K562 (cell line): ENCODE results near the gene XRCC5. TPM values are rescaled to one million over a fixed set of nuclear protein-coding genes. Genes with fewer than 3 reads are reported as not detected.
A peak's percentile ranks its signal among the peaks of the same experiment; 100 is the strongest.

Experiments used
- CEBPB ChIP-seq: fragments of 450-650 bp; IDR thresholded peaks from 2 replicates; pipeline ENCODE4 v1.6.1; 2016; ENCODE audit warnings: missing genetic modification characterization, missing compliant biosample characterization
- DLX4 ChIP-seq: fragments of 250-450 bp; sonication (Bioruptor Pico); IDR thresholded peaks from 2 replicates; pipeline ENCODE4 v1.6.1; 2021; ENCODE audit warnings: mild to moderate bottlenecking
- ESRRB ChIP-seq: fragments of 250-450 bp; sonication (Bioruptor Pico); IDR thresholded peaks from 2 replicates; pipeline ENCODE4 v1.5.0; 2020; ENCODE audit warnings: mild to moderate bottlenecking, moderate library complexity, borderline replicate concordance
- FOSL1 ChIP-seq: fragments of 200-800 bp; sonication (Bioruptor generic); conservative IDR thresholded peaks from 2 replicates; pipeline ENCODE4 v1.6.1; 2016; ENCODE audit warnings: missing genetic modification characterization, missing compliant biosample characterization
- FOXO4 ChIP-seq: fragments of 450-650 bp; formaldehyde crosslinking; IDR thresholded peaks from 2 replicates; pipeline ENCODE4 v1.4.0; 2020; ENCODE audit warnings: mild to moderate bottlenecking, moderate library complexity
- HEY1 ChIP-seq: fragments of 250-450 bp; sonication (Bioruptor Pico); IDR thresholded peaks from 2 replicates; pipeline ENCODE4 v1.5.0; 2020; ENCODE audit warnings: mild to moderate bottlenecking, moderate library complexity, borderline replicate concordance
- HMG20A ChIP-seq: fragments of 450-650 bp; formaldehyde crosslinking; conservative IDR thresholded peaks from 2 replicates; pipeline ENCODE4 v1.4.0; 2020; ENCODE audit warnings: mild to moderate bottlenecking, mixed read lengths
- NBN ChIP-seq: fragments of 450-650 bp; IDR thresholded peaks from 2 replicates; pipeline ENCODE4 v1.6.1; 2016; ENCODE audit warnings: low read depth, mild to moderate bottlenecking
- POLR2AphosphoS5 ChIP-seq: IDR thresholded peaks from 2 replicates; pipeline ENCODE4 v1.6.1; 2011; ENCODE audit warnings: mild to moderate bottlenecking, low read depth, low read length, moderate library complexity; ENCODE audit not compliant: control insufficient read depth, insufficient read depth
- PRPF4 ChIP-seq: fragments of 200-400 bp; formaldehyde crosslinking; IDR thresholded peaks from one replicate; pipeline ENCODE4 v1.6.1; 2017; ENCODE audit warnings: low read length, low read depth, mild to moderate bottlenecking; ENCODE audit not compliant: insufficient read depth, poor library complexity, severe bottlenecking
- RAD21 ChIP-seq, 2 experiments: fragments of 250-450 bp in 1 of 2; fragments of 450-650 bp in 1 of 2; sonication (Bioruptor Pico) in 1 of 2; formaldehyde crosslinking in 1 of 2; IDR thresholded peaks in 1 of 2; conservative IDR thresholded peaks in 1 of 2; 2 replicates each; pipeline versions ENCODE4 v1.4.0 to v1.8.0; 2020 to 2022; ENCODE audit warnings: mild to moderate bottlenecking in 2 of 2, moderate library complexity in 1 of 2
- REST ChIP-seq, 2 experiments: fragments of 450-650 bp; formaldehyde crosslinking in 1 of 2; IDR thresholded peaks; 2 replicates each; pipeline versions ENCODE4 v1.4.0 to v1.6.1; 2014 to 2020; ENCODE audit warnings: mild to moderate bottlenecking in 2 of 2, borderline replicate concordance in 1 of 2, low read depth in 1 of 2
- SNIP1 ChIP-seq: fragments of 450-650 bp; IDR thresholded peaks from 2 replicates; pipeline ENCODE4 v1.7.1; 2017; ENCODE audit warnings: low read depth, mild to moderate bottlenecking
- TBP ChIP-seq: optimal IDR thresholded peaks from 2 replicates; pipeline ENCODE3; 2011; ENCODE audit warnings: low read depth, low read length, improper control_type of control experiment
- TEAD2 ChIP-seq: fragments of 450-650 bp; IDR thresholded peaks from 2 replicates; pipeline ENCODE4 v1.6.1; 2016; ENCODE audit warnings: missing genetic modification characterization, control low read depth, missing compliant biosample characterization
- XRCC5 ChIP-seq: fragments of 200-400 bp; formaldehyde crosslinking; IDR thresholded peaks from 2 replicates; pipeline ENCODE4 v1.6.1; 2017; ENCODE audit warnings: low read depth, mild to moderate bottlenecking, low read length
- ZNF785 ChIP-seq: fragments of 250-450 bp; sonication (Bioruptor Pico); IDR thresholded peaks from 2 replicates; pipeline ENCODE4 v1.4.0; 2020; ENCODE audit warnings: mild to moderate bottlenecking
- polyA plus RNA-seq, 8 experiments: library from polyadenylated mRNA; depleted of rRNA in 4 of 8; stranded (reverse) in 5 of 8; unstranded in 3 of 8; fragments of >200 nt; fragmentation: Nextera tagmentation in 2 of 8; fragmentation: Illumina TruSeq in 1 of 8; extraction: Ambion mirVana in 2 of 8; extraction: Trizol in 1 of 8; gene quantifications; 2 replicates each; pipeline versions ENCODE4 v1.2.1 to v1.2.3, GENCODE V29; 2011 to 2014; ENCODE audit warnings: inconsistent platforms in 1 of 8, missing spikeins in 1 of 8
- total RNA-seq, 7 experiments: library from RNA; depleted of rRNA in 6 of 7; stranded (reverse); fragments of >200 nt in 6 of 7; fragmentation: Illumina TruSeq in 2 of 7; extraction: Trizol in 2 of 7; gene quantifications; 2 replicates each; pipeline versions ENCODE4 v1.2.1 to v1.2.3, GENCODE V29; 2011 to 2021; ENCODE audit warnings: low replicate concordance in 1 of 7

The XRCC5 gene
- total and polyA plus RNA-seq, 9 of the 15 experiments (the other 6 are each of a cell fraction or from before 2014, with no cell fraction given): 168 to 551 (median 297) TPM

- TF ChIP-seq REST (IDR thresholded peaks at IDR 0.05; ENCODE audit: borderline replicate concordance) (no peak), REST (CRISPR knock-in tag; IDR thresholded peaks at IDR 0.05; ENCODE audit: low read depth) (no peak), XRCC5 (0 out of 2 replicates have a peak, but pooled peaks have one; percentile 36), DLX4 (CRISPR knock-in tag) (no peak), TEAD2 (tag) (no peak), FOSL1 (tag) (no peak), HMG20A (no peak), ESRRB (CRISPR knock-in tag) (no peak), SNIP1 (no peak), NBN (no peak), TBP (peak; percentile 73), RAD21 (CRISPR knock-in tag; conservative IDR thresholded peaks at IDR 0.05 in 1 of 2, IDR thresholded peaks at IDR 0.05 in 1 of 2) (no peak), HEY1 (CRISPR knock-in tag) (no peak), CEBPB (tag) (peak; percentile 96), POLR2AphosphoS5 (peak; percentile 91), ZNF785 (CRISPR knock-in tag) (no peak), FOXO4 (CRISPR knock-in tag) (no peak), PRPF4 (no peak)
Observed at GRCh38 chr2:216108967-216109921, at the start of gene XRCC5 (continued).
